Measurements from ENCODE around the gene CTXN2.

CTXN2 gene

DNA sequence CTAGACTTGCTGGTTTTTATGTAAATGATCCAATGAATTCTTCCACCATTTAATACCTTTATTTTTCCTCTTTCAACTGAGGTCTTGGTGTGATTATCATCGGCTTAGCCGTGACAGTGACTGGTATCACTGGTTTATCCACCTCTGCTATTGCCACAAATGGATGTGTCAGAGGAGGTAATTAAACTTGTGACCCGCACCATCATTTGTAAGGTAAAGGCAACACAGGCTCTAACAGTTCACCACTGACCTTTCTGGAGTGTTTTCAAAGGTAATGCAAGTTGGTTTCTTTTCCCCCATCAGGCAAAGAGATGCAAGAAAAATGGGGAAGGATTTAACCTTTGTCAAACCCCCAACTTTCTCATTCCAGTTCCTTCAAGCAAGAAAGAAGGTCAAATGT lies 34.3 kb downstream of the CTXN2 start:
- H3K27me3 ChIP-seq (ENCODE audit: low read length): no peaks in the 10 kb centered on the region
- TF ChIP-seq, protein P1, sequence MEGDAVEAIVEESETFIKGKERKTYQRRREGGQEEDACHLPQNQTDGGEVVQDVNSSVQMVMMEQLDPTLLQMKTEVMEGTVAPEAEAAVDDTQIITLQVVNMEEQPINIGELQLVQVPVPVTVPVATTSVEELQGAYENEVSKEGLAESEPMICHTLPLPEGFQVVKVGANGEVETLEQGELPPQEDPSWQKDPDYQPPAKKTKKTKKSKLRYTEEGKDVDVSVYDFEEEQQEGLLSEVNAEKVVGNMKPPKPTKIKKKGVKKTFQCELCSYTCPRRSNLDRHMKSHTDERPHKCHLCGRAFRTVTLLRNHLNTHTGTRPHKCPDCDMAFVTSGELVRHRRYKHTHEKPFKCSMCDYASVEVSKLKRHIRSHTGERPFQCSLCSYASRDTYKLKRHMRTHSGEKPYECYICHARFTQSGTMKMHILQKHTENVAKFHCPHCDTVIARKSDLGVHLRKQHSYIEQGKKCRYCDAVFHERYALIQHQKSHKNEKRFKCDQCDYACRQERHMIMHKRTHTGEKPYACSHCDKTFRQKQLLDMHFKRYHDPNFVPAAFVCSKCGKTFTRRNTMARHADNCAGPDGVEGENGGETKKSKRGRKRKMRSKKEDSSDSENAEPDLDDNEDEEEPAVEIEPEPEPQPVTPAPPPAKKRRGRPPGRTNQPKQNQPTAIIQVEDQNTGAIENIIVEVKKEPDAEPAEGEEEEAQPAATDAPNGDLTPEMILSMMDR (IDR thresholded peaks at IDR 0.05; ENCODE audit: insufficient read depth, low read length, poor library complexity, severe bottlenecking): no peak
- no peak for TF ChIP-seq EZH2phosphoT487 (conservative IDR thresholded peaks at IDR 0.05; ENCODE audit: low read length)
- no peaks in the 10 kb centered on the region for H3K36me3 ChIP-seq (ENCODE audit: low read length)

DNA sequence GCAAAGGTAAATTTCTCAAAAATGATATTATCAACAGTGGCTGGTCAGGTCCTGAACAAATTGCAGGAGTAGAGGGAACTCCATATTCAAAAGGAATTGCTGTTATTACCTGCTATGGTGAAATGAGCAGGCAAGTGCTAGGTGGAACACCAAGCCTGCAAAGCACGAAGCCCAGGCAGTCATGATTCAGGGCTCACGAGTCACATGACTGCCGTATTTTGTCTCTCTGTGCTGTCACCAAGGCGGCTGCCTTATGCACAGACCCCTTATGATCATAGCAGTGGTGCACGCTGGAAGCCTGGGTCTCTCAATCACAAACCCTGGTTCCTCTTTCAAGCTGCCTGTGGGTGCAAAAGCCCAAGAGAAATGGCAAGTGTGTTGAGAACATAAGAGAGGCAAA lies 39.0 kb downstream of the CTXN2 start:
- no peaks in the 10 kb centered on the region for H3K79me2 ChIP-seq (ENCODE audit: insufficient read depth, low read length)
- H4K20me1 ChIP-seq (ENCODE audit: low read depth, low read length): no peaks in the 10 kb centered on the region
- H3K27ac ChIP-seq (ENCODE audit: low read depth, low read length): no peak overlapping the region
- H3K27me3 ChIP-seq (ENCODE audit: low read length): no peaks in the 10 kb centered on the region
- H3K4me3 ChIP-seq (ENCODE audit: insufficient read depth, low read length, poor library complexity, severe bottlenecking): no peak overlapping the region
- no peaks in the 10 kb centered on the region for H3K9me2 ChIP-seq (replicated peaks; ENCODE audit: insufficient read depth, low read length)
- H2AFZ ChIP-seq (ENCODE audit: low read depth, low read length, severe bottlenecking): no peak overlapping the region
- no peak for TF ChIP-seq EZH2phosphoT487 (conservative IDR thresholded peaks at IDR 0.05; ENCODE audit: low read length)
- TF ChIP-seq, protein P1 (IDR thresholded peaks at IDR 0.05; ENCODE audit: insufficient read depth, low read length, poor library complexity, severe bottlenecking): no peak
- no peaks in the 10 kb centered on the region for H3K9me3 ChIP-seq (ENCODE audit: insufficient read depth, low read length)
- no peaks in the 10 kb centered on the region for H3F3A ChIP-seq (ENCODE audit: insufficient read depth)
- no peak overlapping the region for H3K9ac ChIP-seq (ENCODE audit: low read length)
- no peaks in the 10 kb centered on the region for H3K36me3 ChIP-seq (ENCODE audit: low read length)
- H3K4me2 ChIP-seq (ENCODE audit: low read depth, low read length, poor library complexity, severe bottlenecking): no peak overlapping the region

More for the DNA sequence above, 34.3 kb downstream of the CTXN2 start:
- Histone ChIP-seq H3K4me2 (ENCODE audit: low read depth, low read length, poor library complexity, severe bottlenecking) (no peak overlapping the region), H2AFZ (ENCODE audit: low read depth, low read length, severe bottlenecking) (no peak overlapping the region), H3K9me3 (ENCODE audit: insufficient read depth, low read length) (no peaks in the 10 kb centered on the region), H3K79me2 (ENCODE audit: insufficient read depth, low read length) (no peaks in the 10 kb centered on the region), H4K20me1 (ENCODE audit: low read depth, low read length) (no peaks in the 10 kb centered on the region), H3K9ac (ENCODE audit: low read length) (no peak overlapping the region), H3F3A (ENCODE audit: insufficient read depth) (no peaks in the 10 kb centered on the region), H3K27ac (ENCODE audit: low read depth, low read length) (no peak overlapping the region), H3K4me3 (ENCODE audit: insufficient read depth, low read length, poor library complexity, severe bottlenecking) (no peak overlapping the region), H3K9me2 (replicated peaks; ENCODE audit: insufficient read depth, low read length) (no peaks in the 10 kb centered on the region)

DNA sequence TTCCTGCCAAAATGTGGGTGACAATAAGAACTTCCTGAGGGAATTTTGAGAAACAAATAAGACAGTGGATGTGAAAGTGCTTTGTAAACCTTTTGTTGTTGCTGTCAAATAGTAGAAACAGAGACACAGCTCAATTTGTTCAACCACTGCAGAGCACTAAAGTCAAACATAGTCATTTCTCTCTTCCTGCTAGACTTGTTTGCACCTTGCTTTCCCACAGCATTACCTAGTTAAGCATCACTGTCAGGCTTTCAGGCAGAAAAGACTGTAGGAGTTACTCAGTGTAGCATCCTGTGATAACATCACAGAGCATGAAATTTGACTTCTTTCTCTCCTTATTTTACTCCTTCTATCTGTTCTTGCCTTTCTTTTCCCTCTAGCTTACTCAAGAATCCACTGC lies 41.8 kb downstream of the CTXN2 start:
- H3K4me2 ChIP-seq (ENCODE audit: low read depth, low read length, poor library complexity, severe bottlenecking): no peak overlapping the region
- no peak overlapping the region for H3K9ac ChIP-seq (ENCODE audit: low read length)
- no peaks in the 10 kb centered on the region for H3K27me3 ChIP-seq (ENCODE audit: low read length)
- H2AFZ ChIP-seq (ENCODE audit: low read depth, low read length, severe bottlenecking): no peak overlapping the region
- H3F3A ChIP-seq (ENCODE audit: insufficient read depth): no peaks in the 10 kb centered on the region
- H4K20me1 ChIP-seq (ENCODE audit: low read depth, low read length): no peaks in the 10 kb centered on the region
- no peaks in the 10 kb centered on the region for H3K9me2 ChIP-seq (replicated peaks; ENCODE audit: insufficient read depth, low read length)
- no peak overlapping the region for H3K27ac ChIP-seq (ENCODE audit: low read depth, low read length)
- H3K36me3 ChIP-seq (ENCODE audit: low read length): no peaks in the 10 kb centered on the region
- no peak for TF ChIP-seq EZH2phosphoT487 (conservative IDR thresholded peaks at IDR 0.05; ENCODE audit: low read length)
- TF ChIP-seq, protein P1 (IDR thresholded peaks at IDR 0.05; ENCODE audit: insufficient read depth, low read length, poor library complexity, severe bottlenecking): no peak
- no peak overlapping the region for H3K4me3 ChIP-seq (ENCODE audit: insufficient read depth, low read length, poor library complexity, severe bottlenecking)
- no peaks in the 10 kb centered on the region for H3K79me2 ChIP-seq (ENCODE audit: insufficient read depth, low read length)
- H3K9me3 ChIP-seq (ENCODE audit: insufficient read depth, low read length): no peaks in the 10 kb centered on the region
